ENCODE results near the gene TMEM80. TPM values are rescaled to one million over a fixed set of nuclear protein-coding genes. Genes with fewer than 3 reads are reported as not detected.
A peak's percentile ranks its signal among the peaks of the same experiment; 100 is the strongest.

TMEM80 gene
- total and polyA plus RNA-seq, 10 of the 15 experiments (the other 5 are each of a cell fraction or from before 2014, with no cell fraction given) = 6.7 to 30.9 (median 20.7) TPM

DNA sequence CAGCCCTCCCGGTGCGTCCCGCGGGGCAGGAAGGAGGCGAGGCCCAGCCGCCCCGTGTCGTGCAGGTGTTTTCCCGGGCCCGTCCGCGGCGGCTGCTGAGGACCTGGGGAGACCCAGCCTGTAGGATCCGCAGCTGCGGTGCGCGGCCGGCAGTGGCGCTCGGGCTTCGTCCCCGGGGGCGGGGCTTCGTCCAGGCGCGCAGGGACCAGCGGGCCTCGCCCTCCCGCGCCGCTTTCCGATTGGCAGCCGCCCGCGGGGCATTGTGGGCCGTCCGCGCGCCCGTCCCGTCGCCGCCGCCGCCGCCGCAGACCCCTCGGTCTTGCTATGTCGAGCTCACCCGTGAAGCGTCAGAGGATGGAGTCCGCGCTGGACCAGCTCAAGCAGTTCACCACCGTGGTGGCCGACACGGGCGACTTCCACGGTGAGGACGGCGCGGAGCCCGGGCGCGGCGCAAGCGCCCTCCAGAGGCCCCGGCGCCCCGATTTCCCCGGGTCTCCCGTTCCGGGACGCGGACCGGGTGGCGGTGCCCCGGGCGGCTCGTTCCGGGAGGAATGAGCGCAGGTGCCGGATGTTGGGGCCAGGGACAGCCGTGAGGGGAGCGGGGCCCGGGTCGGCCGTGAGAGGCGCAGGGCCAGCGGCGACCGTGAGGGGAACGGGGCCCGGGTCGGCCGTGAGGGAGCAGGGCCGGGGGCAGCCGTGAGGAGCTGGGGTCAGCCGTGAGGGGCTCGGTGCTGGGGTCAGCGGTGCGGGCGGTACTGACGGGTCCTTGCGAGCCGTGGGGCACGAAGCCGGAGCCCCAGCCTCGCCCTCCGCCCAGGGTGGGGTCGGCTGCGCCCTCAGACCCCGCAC lies 51.8 kb downstream of the TMEM80 start, which contains the start of gene TALDO1 (continued):
- TF ChIP-seq, protein P1, sequence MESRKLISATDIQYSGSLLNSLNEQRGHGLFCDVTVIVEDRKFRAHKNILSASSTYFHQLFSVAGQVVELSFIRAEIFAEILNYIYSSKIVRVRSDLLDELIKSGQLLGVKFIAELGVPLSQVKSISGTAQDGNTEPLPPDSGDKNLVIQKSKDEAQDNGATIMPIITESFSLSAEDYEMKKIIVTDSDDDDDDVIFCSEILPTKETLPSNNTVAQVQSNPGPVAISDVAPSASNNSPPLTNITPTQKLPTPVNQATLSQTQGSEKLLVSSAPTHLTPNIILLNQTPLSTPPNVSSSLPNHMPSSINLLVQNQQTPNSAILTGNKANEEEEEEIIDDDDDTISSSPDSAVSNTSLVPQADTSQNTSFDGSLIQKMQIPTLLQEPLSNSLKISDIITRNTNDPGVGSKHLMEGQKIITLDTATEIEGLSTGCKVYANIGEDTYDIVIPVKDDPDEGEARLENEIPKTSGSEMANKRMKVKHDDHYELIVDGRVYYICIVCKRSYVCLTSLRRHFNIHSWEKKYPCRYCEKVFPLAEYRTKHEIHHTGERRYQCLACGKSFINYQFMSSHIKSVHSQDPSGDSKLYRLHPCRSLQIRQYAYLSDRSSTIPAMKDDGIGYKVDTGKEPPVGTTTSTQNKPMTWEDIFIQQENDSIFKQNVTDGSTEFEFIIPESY (IDR thresholded peaks at IDR 0.05) = no peak
- TF ChIP-seq PML (IDR thresholded peaks at IDR 0.05; ENCODE audit: low read length) (no peak), BRCA1 (IDR thresholded peaks at IDR 0.05; ENCODE audit: low read depth, low read length) (no peak), CREM (IDR thresholded peaks at IDR 0.05; ENCODE audit: low read depth) (no peak), NFIC (IDR thresholded peaks at IDR 0.05; ENCODE audit: low read depth, low read length) (no peak), LARP7 (IDR thresholded peaks at IDR 0.05) (peak; percentile 85), PKNOX1 (IDR thresholded peaks at IDR 0.05) (peak; percentile 14; the same call in 1 of the 2 replicates), CREB1 (IDR thresholded peaks at IDR 0.05; ENCODE audit: low read depth) (no peak), SIX5 (IDR thresholded peaks at IDR 0.05; ENCODE audit: low read depth, low read length, severe bottlenecking) (no peak), POU2F2 (IDR thresholded peaks at IDR 0.05; ENCODE audit: borderline replicate concordance, low read depth, low read length) (no peak), SUZ12 (IDR thresholded peaks at IDR 0.05; ENCODE audit: unreplicated experiment) (no peak), STAT3 (IDR thresholded peaks at IDR 0.05; ENCODE audit: low read depth, low read length) (no peak), MXI1 (IDR thresholded peaks at IDR 0.05; ENCODE audit: low read depth, low read length) (no peak), SUPT20H (IDR thresholded peaks at IDR 0.05; ENCODE audit: borderline replicate concordance, control insufficient read depth, low read depth, low read length) (no peak), HCFC1 (IDR thresholded peaks at IDR 0.05; ENCODE audit: low read length) (0 out of 2 replicates have a peak, but pooled peaks have one; percentile 21)
- TF ChIP-seq, protein P2, sequence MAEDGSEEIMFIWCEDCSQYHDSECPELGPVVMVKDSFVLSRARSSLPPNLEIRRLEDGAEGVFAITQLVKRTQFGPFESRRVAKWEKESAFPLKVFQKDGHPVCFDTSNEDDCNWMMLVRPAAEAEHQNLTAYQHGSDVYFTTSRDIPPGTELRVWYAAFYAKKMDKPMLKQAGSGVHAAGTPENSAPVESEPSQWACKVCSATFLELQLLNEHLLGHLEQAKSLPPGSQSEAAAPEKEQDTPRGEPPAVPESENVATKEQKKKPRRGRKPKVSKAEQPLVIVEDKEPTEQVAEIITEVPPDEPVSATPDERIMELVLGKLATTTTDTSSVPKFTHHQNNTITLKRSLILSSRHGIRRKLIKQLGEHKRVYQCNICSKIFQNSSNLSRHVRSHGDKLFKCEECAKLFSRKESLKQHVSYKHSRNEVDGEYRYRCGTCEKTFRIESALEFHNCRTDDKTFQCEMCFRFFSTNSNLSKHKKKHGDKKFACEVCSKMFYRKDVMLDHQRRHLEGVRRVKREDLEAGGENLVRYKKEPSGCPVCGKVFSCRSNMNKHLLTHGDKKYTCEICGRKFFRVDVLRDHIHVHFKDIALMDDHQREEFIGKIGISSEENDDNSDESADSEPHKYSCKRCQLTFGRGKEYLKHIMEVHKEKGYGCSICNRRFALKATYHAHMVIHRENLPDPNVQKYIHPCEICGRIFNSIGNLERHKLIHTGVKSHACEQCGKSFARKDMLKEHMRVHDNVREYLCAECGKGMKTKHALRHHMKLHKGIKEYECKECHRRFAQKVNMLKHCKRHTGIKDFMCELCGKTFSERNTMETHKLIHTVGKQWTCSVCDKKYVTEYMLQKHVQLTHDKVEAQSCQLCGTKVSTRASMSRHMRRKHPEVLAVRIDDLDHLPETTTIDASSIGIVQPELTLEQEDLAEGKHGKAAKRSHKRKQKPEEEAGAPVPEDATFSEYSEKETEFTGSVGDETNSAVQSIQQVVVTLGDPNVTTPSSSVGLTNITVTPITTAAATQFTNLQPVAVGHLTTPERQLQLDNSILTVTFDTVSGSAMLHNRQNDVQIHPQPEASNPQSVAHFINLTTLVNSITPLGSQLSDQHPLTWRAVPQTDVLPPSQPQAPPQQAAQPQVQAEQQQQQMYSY (CRISPR knock-in tag; IDR thresholded peaks at IDR 0.05) = no peak
- TF ChIP-seq, protein P3, sequence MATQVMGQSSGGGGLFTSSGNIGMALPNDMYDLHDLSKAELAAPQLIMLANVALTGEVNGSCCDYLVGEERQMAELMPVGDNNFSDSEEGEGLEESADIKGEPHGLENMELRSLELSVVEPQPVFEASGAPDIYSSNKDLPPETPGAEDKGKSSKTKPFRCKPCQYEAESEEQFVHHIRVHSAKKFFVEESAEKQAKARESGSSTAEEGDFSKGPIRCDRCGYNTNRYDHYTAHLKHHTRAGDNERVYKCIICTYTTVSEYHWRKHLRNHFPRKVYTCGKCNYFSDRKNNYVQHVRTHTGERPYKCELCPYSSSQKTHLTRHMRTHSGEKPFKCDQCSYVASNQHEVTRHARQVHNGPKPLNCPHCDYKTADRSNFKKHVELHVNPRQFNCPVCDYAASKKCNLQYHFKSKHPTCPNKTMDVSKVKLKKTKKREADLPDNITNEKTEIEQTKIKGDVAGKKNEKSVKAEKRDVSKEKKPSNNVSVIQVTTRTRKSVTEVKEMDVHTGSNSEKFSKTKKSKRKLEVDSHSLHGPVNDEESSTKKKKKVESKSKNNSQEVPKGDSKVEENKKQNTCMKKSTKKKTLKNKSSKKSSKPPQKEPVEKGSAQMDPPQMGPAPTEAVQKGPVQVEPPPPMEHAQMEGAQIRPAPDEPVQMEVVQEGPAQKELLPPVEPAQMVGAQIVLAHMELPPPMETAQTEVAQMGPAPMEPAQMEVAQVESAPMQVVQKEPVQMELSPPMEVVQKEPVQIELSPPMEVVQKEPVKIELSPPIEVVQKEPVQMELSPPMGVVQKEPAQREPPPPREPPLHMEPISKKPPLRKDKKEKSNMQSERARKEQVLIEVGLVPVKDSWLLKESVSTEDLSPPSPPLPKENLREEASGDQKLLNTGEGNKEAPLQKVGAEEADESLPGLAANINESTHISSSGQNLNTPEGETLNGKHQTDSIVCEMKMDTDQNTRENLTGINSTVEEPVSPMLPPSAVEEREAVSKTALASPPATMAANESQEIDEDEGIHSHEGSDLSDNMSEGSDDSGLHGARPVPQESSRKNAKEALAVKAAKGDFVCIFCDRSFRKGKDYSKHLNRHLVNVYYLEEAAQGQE (IDR thresholded peaks at IDR 0.05; ENCODE audit: low read depth, low read length) = no peak; the same call in 1 of the 2 replicates

Measured in GM12878 (cell line).